ENCODE measurements around the gene CBFB. TPM values are rescaled to one million over a fixed set of nuclear protein-coding genes. Genes with fewer than 3 reads are reported as not detected.

Gene CBFB
- total RNA-seq, 1 donor from 2014 or later, result 86.6 TPM

- Mint-ChIP-seq H3K27me3 (no peaks in the 10 kb centered on the region), H3K4me1 (ENCODE audit: low read depth) (peaks cover 26% of the 10 kb centered on the region), H3K27ac (peak overlapping the region; percentile 75), H3K36me3 (ENCODE audit: insufficient read depth) (no peaks in the 10 kb centered on the region), H3K4me3 (ENCODE audit: low read depth) (no peak overlapping the region), H3K9me3 (ENCODE audit: low read depth) (no peaks in the 10 kb centered on the region)
- DNase-seq (ENCODE audit: low spot score, unreplicated experiment), result no peak
- TF ChIP-seq CTCF (IDR thresholded peaks at IDR 0.05; ENCODE audit: unreplicated experiment), result no peak
Measured at GRCh38 chr16:67023689-67024088, 5.3 kb upstream of the CBFB start.

- no peak for DNase-seq (ENCODE audit: low spot score, unreplicated experiment)
- H3K36me3 Mint-ChIP-seq (ENCODE audit: insufficient read depth), result no peaks in the 10 kb centered on the region
- TF ChIP-seq CTCF (IDR thresholded peaks at IDR 0.05; ENCODE audit: unreplicated experiment), result no peak
- H3K9me3 Mint-ChIP-seq (ENCODE audit: low read depth), result no peaks in the 10 kb centered on the region
- no peak overlapping the region for H3K4me3 Mint-ChIP-seq (ENCODE audit: low read depth)
- no peak overlapping the region for H3K27ac Mint-ChIP-seq
- no peaks in the 10 kb centered on the region for H3K27me3 Mint-ChIP-seq
- peaks cover 26% of the 10 kb centered on the region for H3K4me1 Mint-ChIP-seq (ENCODE audit: low read depth)
Measured at GRCh38 chr16:67024384-67025209, 4.4 kb upstream of the CBFB start.

- no peak for TF ChIP-seq CTCF (IDR thresholded peaks at IDR 0.05; ENCODE audit: unreplicated experiment)
- H3K4me1 Mint-ChIP-seq (ENCODE audit: low read depth), result peaks cover 27% of the 10 kb centered on the region
- H3K36me3 Mint-ChIP-seq (ENCODE audit: insufficient read depth), result no peaks in the 10 kb centered on the region
- H3K27me3 Mint-ChIP-seq, result no peaks in the 10 kb centered on the region
- DNase-seq (ENCODE audit: low spot score, unreplicated experiment), result no peak
- no peaks in the 10 kb centered on the region for H3K9me3 Mint-ChIP-seq (ENCODE audit: low read depth)
- no peak overlapping the region for H3K4me3 Mint-ChIP-seq (ENCODE audit: low read depth)
- H3K27ac Mint-ChIP-seq, result no peak overlapping the region
Measured at GRCh38 chr16:67025210-67025550, 3.8 kb upstream of the CBFB start.

GRCh38 chr16:67026570-67026969, 2.4 kb upstream of the CBFB start:
- H3K36me3 Mint-ChIP-seq (ENCODE audit: insufficient read depth), result peaks cover 1% of the 10 kb centered on the region
- no peaks in the 10 kb centered on the region for H3K27me3 Mint-ChIP-seq
- DNase-seq (ENCODE audit: low spot score, unreplicated experiment), result no peak
- no peak overlapping the region for H3K4me3 Mint-ChIP-seq (ENCODE audit: low read depth)
- no peaks in the 10 kb centered on the region for H3K9me3 Mint-ChIP-seq (ENCODE audit: low read depth)
- TF ChIP-seq CTCF (IDR thresholded peaks at IDR 0.05; ENCODE audit: unreplicated experiment), result no peak
- no peak overlapping the region for H3K27ac Mint-ChIP-seq
- H3K4me1 Mint-ChIP-seq (ENCODE audit: low read depth), result peaks cover 31% of the 10 kb centered on the region

- Mint-ChIP-seq H3K9me3 (ENCODE audit: low read depth) (no peaks in the 10 kb centered on the region), H3K27ac (no peak overlapping the region), H3K27me3 (no peaks in the 10 kb centered on the region), H3K4me3 (ENCODE audit: low read depth) (peak overlapping the region; percentile 33), H3K36me3 (ENCODE audit: insufficient read depth) (peaks cover 1% of the 10 kb centered on the region), H3K4me1 (ENCODE audit: low read depth) (peaks cover 33% of the 10 kb centered on the region)
- TF ChIP-seq CTCF (IDR thresholded peaks at IDR 0.05; ENCODE audit: unreplicated experiment), result no peak
- DNase-seq (ENCODE audit: low spot score, unreplicated experiment), result no peak
Measured at GRCh38 chr16:67027046-67027445, 1.9 kb upstream of the CBFB start.
